Ectodermal cell (in vitro differentiated cells): ENCODE results near the gene CEMP1.
A peak's percentile ranks its signal among the peaks of the same experiment; 100 is the strongest.

Experiments used
- H3K27ac ChIP-seq: 2 replicates; pipeline ENCODE4 v1.7.0; 2013; ENCODE audit warnings: mild to moderate bottlenecking, low read depth, low read length; ENCODE audit not compliant: insufficient read depth, poor library complexity, severe bottlenecking
- H3K27me3 ChIP-seq: 2 replicates; pipeline ENCODE4 v1.7.0; 2013; ENCODE audit warnings: mild to moderate bottlenecking, low read length; ENCODE audit not compliant: insufficient read depth, control insufficient read depth, poor library complexity, severe bottlenecking
- H3K36me3 ChIP-seq: one replicate; pipeline ENCODE4 v1.7.0; 2013; ENCODE audit warnings: low read length; ENCODE audit not compliant: control insufficient read depth, insufficient read depth
- H3K4me1 ChIP-seq: one replicate; pipeline ENCODE4 v1.7.0; 2013; ENCODE audit warnings: low read length; ENCODE audit not compliant: control insufficient read depth, insufficient read depth
- H3K4me3 ChIP-seq: 2 replicates; pipeline ENCODE4 v1.7.0; 2013; ENCODE audit warnings: low read depth, low read length, control low read depth; ENCODE audit not compliant: insufficient read depth
- H3K9me3 ChIP-seq: 2 replicates; pipeline ENCODE4 v1.7.0; 2013; ENCODE audit warnings: mild to moderate bottlenecking, low read length, moderate library complexity; ENCODE audit not compliant: control insufficient read depth
- WGBS, 2 experiments: methylation state at CpG; one replicate each; pipeline ENCODE4 v1.1.7; 2013; ENCODE audit warnings: missing lambda C conversion rate in 2 of 2; 5-methylcytosine and 5-hydroxymethylcytosine counted together

The CEMP1 gene

DNA sequence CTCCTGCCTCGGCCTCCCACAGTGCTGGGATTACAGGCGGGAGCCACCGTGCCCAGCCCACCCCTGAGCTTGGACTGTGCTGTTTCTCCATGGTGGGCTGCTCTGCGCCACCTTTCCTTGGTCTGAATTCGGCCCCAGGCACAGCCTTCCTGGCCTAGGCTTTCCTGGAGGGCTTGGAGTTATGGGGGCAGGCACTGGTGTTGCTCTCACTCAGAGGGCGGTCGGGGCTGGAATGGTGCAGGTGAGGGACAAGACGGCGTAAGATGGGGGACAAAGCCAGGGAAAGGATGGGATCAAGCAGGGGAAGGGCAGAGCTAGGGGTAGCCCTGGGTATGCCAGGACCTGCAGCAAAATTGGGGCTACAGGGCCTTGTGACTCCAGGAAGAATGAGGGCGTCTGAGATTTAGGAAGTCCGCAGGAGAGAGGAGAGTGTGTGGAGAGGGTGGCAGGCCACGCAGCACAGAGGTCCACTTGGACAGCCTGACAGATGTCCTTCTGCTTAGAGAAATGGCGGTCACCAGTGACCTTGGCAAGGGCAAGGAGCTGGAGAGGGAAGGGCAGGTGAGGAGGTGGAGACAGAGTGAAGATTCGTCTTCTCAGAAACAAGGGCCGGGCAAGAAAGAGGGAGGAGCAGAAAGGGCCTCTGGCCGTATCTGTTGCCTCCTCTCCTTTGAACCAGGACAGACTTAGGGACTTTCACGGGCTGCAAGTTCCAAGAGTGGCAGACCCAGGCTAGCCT, 19.0 kb downstream of the CEMP1 start:
- Histone ChIP-seq H3K4me3 (no peak overlapping the region), H3K36me3 (no peaks in the 10 kb centered on the region), H3K27ac (no peak overlapping the region), H3K4me1 (peaks cover 41% of the 10 kb centered on the region), H3K9me3 (no peaks in the 10 kb centered on the region), H3K27me3 (no peaks in the 10 kb centered on the region)
- 83 to 86% methylated on average over 17 of the region's 17 CpGs for WGBS, 2 experiments

DNA sequence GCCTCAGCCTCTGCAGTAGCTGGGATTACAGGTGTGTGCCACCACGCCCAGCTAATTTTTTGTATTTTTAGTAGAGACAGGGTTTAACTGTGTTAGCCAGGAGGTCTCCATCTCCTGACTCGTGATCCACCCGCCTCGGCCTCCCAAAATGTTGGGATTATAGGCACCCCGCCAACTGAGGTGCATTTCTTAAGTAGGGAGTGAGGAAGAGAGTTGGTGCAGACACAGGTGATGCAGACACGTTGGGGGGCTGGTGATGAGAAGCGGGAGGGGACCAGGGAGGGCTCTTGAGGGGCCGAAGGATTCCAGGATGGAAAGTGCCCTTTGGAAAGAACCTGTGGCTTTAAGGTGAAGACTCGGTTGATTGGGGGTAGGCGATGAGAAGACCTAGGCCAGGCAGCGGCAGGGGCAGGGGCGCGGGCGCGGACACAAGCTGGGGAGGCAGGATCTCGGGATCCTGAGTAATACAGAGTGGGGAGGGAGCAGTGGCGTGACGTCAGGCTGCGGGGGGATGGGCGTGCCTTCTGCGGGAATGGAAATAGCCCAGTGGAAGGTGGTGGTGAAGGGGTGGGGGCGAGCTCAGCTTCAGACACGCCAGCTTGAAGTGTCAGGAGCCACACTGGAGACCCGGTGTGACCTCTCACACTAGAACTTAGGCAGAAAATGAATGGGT, 19.9 kb downstream of the CEMP1 start:
- 59% methylated on average over 24 of the region's 24 CpGs for WGBS, 2 experiments
- Histone ChIP-seq H3K4me3 (no peak overlapping the region), H3K36me3 (no peaks in the 10 kb centered on the region)

DNA sequence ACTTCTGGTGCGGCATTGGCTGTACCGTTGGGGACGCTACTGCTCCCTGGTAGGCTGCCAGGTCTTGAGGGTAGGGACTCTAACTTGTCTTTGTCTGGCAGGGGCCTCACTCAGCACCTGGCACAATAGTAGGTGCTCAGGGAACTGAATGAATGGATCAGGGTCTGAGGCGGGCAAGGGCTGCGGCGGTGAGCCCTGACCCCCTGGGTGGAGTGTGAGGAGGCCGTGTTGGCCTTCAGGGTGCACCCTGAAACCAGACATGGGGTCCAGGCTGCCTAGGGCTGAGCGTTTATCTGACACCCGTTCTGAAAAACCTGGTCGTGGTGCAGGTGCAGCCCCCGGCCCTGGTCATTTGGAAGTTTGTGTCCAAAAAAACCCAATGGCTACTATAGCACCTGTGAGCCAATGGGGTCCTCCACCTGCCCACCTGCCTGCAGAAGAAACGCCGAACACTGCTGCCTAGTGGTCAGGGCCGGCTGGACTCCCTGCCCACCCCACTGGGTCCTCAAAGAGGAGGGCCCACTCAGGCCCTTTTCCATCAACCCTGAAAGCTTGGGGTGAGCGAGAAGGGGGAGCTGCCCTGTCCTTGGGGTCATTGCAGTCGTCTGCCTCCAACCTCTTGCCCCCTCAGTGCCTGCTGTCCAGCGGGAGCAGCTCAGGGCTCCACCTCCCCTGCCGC, 22.3 kb downstream of the CEMP1 start:
- H3K27me3 ChIP-seq: no peaks in the 10 kb centered on the region
- peaks cover 23% of the 10 kb centered on the region for H3K4me1 ChIP-seq
- WGBS, 2 experiments: 91% methylated on average over 18 of the region's 18 CpGs
- H3K27ac ChIP-seq: no peak overlapping the region
- no peak overlapping the region for H3K4me3 ChIP-seq
- H3K36me3 ChIP-seq: no peaks in the 10 kb centered on the region
- no peaks in the 10 kb centered on the region for H3K9me3 ChIP-seq

More for the DNA sequence above, 19.9 kb downstream of the CEMP1 start:
- no peak overlapping the region for H3K27ac ChIP-seq
- H3K27me3 ChIP-seq: no peaks in the 10 kb centered on the region
- H3K9me3 ChIP-seq: no peaks in the 10 kb centered on the region
- H3K4me1 ChIP-seq: peaks cover 37% of the 10 kb centered on the region

DNA sequence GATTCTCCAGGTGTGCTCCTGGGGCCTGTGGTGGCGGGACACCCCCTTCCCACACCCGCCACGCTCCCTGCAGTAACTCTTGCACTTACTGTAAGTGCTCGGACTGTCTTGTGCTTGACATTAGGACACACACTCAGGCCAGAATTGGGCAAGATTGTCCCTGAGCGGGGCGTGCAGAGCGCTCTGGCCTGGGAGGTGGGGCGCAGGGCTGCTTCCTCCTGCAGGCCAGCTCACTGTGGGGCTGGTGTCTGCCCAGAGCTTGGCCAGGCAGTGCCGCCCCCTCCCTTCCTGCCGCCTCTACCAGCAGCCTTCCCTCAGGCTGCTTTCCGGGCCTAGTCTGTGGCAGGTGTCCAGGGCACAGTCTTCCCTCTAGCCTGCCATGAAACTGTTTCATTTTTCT, 23.5 kb downstream of the CEMP1 start:
- Histone ChIP-seq H3K27me3 (no peaks in the 10 kb centered on the region), H3K27ac (no peak overlapping the region), H3K9me3 (no peaks in the 10 kb centered on the region), H3K36me3 (no peaks in the 10 kb centered on the region), H3K4me1 (peaks cover 16% of the 10 kb centered on the region), H3K4me3 (no peak overlapping the region)
- 93% methylated on average over 11 of the region's 11 CpGs for WGBS, 2 experiments

DNA sequence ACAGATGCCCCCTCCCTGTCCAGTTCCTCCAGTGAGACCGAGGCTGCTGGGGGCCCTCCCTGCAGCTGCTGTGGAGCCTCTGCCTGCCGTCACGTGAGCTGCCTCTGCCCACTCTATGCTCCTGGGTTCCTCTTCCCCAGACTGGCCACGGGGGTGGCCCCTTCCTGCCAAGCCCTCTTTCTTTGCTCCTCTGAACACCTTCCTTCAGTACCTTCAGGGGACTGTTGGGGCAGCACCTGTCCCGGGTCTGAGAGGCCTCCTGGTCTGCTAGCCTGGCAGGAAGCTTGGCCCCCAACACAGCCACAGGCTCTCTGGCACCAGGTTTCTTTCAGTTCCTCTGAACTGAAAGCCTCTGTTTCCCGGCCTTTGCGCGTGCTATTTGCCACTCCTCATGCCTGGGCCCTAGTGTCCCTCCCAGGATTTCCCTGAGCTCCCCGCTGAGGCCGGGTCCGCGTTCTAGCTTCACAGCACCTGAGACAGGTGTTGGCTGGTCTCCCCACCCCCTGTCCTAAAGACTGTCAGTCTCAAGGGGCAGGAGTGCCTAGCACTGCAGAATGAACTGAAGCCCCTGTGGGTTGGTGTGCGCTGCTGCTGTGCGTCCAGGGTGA, 24.1 kb downstream of the CEMP1 start:
- Histone ChIP-seq H3K27me3 (no peaks in the 10 kb centered on the region), H3K4me3 (no peak overlapping the region), H3K4me1 (peaks cover 17% of the 10 kb centered on the region), H3K36me3 (no peaks in the 10 kb centered on the region), H3K9me3 (no peaks in the 10 kb centered on the region), H3K27ac (no peak overlapping the region)
- WGBS, 2 experiments: 90 to 91% methylated on average over 14 of the region's 14 CpGs

DNA sequence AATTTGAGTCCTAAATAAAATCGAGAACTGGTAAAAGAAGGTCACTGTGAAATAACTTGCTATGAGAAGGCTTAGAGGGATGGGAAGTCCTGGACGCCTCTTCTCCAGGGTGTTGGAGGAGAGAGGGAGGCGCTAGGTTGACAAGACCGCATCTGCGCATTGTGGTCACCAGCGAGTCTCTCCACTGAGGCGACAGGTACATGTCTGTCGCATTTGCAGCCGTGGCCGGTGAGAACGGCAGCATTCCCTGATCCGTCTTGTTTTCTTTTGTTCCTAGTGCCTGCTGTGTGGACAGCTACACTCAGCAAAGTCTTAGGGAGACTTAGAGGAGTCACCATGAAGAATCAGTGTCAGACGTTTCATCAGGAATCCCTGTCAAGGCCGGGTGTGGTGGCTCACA, 25.5 kb downstream of the CEMP1 start:
- WGBS, 2 experiments: 87 to 93% methylated on average over 14 of the region's 14 CpGs
- Histone ChIP-seq H3K36me3 (no peaks in the 10 kb centered on the region), H3K9me3 (no peaks in the 10 kb centered on the region), H3K4me1 (peaks cover 10% of the 10 kb centered on the region), H3K27ac (no peak overlapping the region), H3K27me3 (no peaks in the 10 kb centered on the region), H3K4me3 (no peak overlapping the region)

DNA sequence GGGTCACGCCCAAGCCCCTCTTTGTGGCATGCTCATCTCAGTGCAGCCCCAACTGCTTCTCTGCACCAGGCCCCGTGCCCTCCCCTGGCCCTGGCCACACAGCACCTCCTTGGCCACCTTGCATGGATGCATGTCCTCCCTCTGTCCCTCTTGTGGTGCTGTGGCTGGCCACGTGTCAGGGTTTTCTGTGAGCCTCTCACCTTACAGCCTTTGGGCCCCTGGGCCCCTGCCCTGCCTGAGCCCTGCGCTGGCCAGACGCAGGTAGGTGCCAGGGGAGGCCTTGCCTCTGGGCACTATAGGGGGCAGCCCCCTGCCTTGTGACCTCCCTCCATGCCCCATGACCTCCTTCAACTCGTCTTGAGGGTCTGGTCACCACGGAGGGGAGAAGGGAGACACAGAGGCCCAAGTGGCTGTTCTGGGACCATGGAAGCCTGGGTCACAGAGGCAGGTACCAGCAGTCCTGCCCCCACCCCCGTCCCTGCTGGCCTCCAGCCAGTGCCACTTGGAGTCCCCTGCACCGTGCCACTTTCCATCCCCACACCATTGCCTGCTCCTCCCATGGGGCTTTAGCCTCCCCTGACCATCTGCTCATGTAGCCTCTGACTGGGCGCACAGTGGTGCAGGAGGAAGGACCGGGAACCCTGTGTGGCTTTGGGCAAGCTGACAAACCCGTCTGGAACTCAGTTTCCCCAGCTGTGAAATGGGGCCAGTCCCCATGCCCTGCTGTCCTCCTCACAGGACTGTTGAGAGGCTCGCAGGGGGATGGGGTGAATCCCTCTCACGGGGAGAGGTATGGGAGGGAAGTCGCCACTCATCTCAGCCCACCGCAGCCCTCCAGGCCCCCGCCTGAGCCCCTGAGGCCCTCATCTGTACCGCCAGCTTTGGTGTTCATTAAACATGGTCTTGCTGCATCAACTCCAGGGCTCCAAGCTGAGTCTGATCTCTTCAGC, 29.0 kb downstream of the CEMP1 start:
- peaks cover 10% of the 10 kb centered on the region for H3K4me1 ChIP-seq

DNA sequence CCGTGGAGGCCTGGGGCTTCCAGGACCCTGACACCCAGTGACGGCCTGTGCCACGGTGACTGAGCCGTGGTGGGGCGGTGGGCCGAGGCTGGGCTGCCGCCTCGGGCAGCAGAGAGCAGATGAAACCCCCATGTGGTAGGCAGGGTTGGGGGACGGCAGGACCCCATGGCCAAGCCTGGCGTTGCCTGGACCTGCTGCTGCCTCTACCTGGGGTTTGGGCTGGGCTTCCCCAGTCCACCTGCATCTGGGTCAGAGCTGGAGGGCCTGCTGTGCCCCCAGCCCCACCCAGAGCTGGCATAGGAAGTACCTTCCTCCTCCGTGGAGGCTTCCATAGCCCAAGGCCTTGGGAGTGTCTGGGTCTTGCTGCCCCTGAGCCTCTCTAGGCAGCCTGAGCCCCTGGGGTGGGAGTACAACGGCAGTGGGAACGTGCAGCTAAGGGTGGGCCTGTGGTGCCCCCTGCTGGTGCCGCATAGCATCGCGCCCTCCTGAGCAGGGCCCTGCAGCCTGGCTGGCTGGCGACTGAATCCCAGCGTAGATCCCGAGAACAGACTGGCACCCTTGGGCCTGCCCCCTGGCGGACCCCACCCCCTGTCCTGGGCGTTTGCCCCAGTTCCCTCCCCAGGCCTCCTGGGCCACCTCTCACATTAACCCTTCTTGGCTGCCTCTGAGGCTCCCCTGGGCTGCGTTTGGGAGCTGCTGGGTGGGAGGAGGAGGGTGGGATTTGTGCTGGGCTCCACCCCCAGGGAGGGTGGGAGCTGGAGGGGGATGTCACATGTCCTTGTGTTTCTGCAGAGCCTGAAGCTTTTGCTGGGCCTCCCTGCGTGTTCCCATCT, 30.1 kb downstream of the CEMP1 start:
- H3K27me3 ChIP-seq: no peaks in the 10 kb centered on the region
- H3K4me1 ChIP-seq: peaks cover 10% of the 10 kb centered on the region
- H3K27ac ChIP-seq: no peak overlapping the region
- H3K4me3 ChIP-seq: peak overlapping the region; percentile 17
- 41 to 42% methylated on average over 23 of the region's 23 CpGs for WGBS, 2 experiments
- H3K9me3 ChIP-seq: no peaks in the 10 kb centered on the region
- peaks cover 4% of the 10 kb centered on the region for H3K36me3 ChIP-seq

More for the DNA sequence above, 29.0 kb downstream of the CEMP1 start:
- Histone ChIP-seq H3K9me3 (no peaks in the 10 kb centered on the region), H3K36me3 (peaks cover 2% of the 10 kb centered on the region), H3K4me3 (peak overlapping the region; percentile 17), H3K27me3 (no peaks in the 10 kb centered on the region), H3K27ac (no peak overlapping the region)
- 85 to 86% methylated on average over 18 of the region's 18 CpGs for WGBS, 2 experiments

DNA sequence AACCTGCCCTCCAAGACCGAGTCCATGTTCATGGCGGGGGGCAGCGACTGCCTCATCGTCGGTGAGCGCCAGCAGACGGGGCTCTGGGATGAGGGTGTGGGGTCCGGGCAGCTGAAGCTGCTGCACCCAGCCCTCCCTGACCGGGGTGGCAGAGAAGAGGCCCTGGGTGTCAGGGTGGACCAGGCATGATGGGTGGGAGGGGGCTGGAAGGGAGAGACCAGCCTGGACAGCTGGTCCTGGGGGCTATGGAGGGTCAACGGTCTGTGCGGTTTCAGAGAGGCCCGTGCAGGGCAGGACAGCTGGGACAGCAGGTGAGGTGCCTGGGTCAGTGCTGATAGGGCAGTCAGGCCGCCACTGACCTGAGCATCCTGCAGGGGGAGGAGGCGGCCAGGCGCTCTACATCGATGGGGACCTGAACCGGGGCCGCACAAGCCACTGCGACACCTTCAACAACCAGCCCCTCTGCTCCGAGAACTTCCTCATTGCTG, 30.7 kb downstream of the CEMP1 start:
- 88 to 89% methylated on average over 20 of the region's 20 CpGs for WGBS, 2 experiments
- H3K36me3 ChIP-seq: peaks cover 4% of the 10 kb centered on the region
- no peak overlapping the region for H3K27ac ChIP-seq
- no peaks in the 10 kb centered on the region for H3K27me3 ChIP-seq
- no peak overlapping the region for H3K4me3 ChIP-seq
- H3K9me3 ChIP-seq: no peaks in the 10 kb centered on the region
- peaks cover 10% of the 10 kb centered on the region for H3K4me1 ChIP-seq
